SK-N-SH treated with all-trans-retinoic acid at 6 μM for 48 hours (cell line): Measurements from ENCODE around the gene PRKAG1.

Source experiments
- ATAC-seq: fragments of 200-7000 bp; cut with Tn5 transposase; 3 replicates; pipeline ENCODE4 v1.9.1; 2020; ENCODE audit warnings: mild to moderate bottlenecking, moderate library complexity
- BACH2 ChIP-seq: fragments of 250-450 bp; sonication (Bioruptor Pico); IDR thresholded peaks from 2 replicates; pipeline ENCODE4 v1.9.0; 2021; ENCODE audit warnings: mild to moderate bottlenecking, borderline replicate concordance
- CREB5 ChIP-seq: fragments of 250-450 bp; sonication (Bioruptor Pico); IDR thresholded peaks from 2 replicates; pipeline ENCODE4 v1.5.1; 2020; ENCODE audit warnings: low read depth, mild to moderate bottlenecking, moderate library complexity
- CSDC2 ChIP-seq: fragments of 250-450 bp; sonication (Bioruptor Pico); IDR thresholded peaks from 2 replicates; pipeline ENCODE4 v1.5.0; 2020; ENCODE audit warnings: mild to moderate bottlenecking, moderate library complexity
- CSRNP3 ChIP-seq: fragments of 250-450 bp; sonication (Bioruptor Pico); IDR thresholded peaks from 2 replicates; pipeline ENCODE4 v1.5.1; 2021; ENCODE audit warnings: mild to moderate bottlenecking, moderate library complexity
- ESRRG ChIP-seq: fragments of 250-450 bp; sonication (Bioruptor Pico); IDR thresholded peaks from 2 replicates; pipeline ENCODE4 v1.6.1; 2021; ENCODE audit warnings: mild to moderate bottlenecking
- GLIS3 ChIP-seq: fragments of 250-450 bp; sonication (Bioruptor Pico); IDR thresholded peaks from 2 replicates; pipeline ENCODE4 v1.5.0; 2020; ENCODE audit warnings: mild to moderate bottlenecking, moderate library complexity
- OSR1 ChIP-seq: fragments of 250-450 bp; sonication (Bioruptor Pico); IDR thresholded peaks from 2 replicates; pipeline ENCODE4 v1.8.0; 2022; ENCODE audit warnings: moderate library complexity, mild to moderate bottlenecking, inconsistent platforms
- PATZ1 ChIP-seq: fragments of 250-450 bp; sonication (Bioruptor Pico); IDR thresholded peaks from 2 replicates; pipeline ENCODE4 v1.8.0; 2020; ENCODE audit warnings: mild to moderate bottlenecking, moderate library complexity, borderline replicate concordance
- POU6F1 ChIP-seq: fragments of 250-450 bp; sonication (Bioruptor Pico); IDR thresholded peaks from 2 replicates; pipeline ENCODE4 v1.8.0; 2021; ENCODE audit warnings: low read depth, mild to moderate bottlenecking, moderate library complexity, borderline replicate concordance
- PPARA ChIP-seq: fragments of 250-450 bp; sonication (Bioruptor Pico); IDR thresholded peaks from 2 replicates; pipeline ENCODE4 v1.5.0; 2020; ENCODE audit warnings: mild to moderate bottlenecking, borderline replicate concordance
- RARB ChIP-seq: fragments of 250-450 bp; sonication (Bioruptor Pico); IDR thresholded peaks from 2 replicates; pipeline ENCODE4 v1.8.0; 2021; ENCODE audit warnings: mild to moderate bottlenecking, moderate library complexity
- TCF4 ChIP-seq: fragments of 250-450 bp; sonication (Bioruptor Pico); IDR thresholded peaks from 2 replicates; pipeline ENCODE4 v1.8.0; 2021; ENCODE audit warnings: mild to moderate bottlenecking, moderate library complexity, borderline replicate concordance
- TOX ChIP-seq: fragments of 250-450 bp; sonication (Bioruptor Pico); IDR thresholded peaks from 2 replicates; pipeline ENCODE4 v1.8.0; 2021; ENCODE audit warnings: mild to moderate bottlenecking, moderate library complexity, borderline replicate concordance
- TSHZ2 ChIP-seq: fragments of 250-450 bp; sonication (Bioruptor Pico); IDR thresholded peaks from 2 replicates; pipeline ENCODE4 v1.5.0; 2020; ENCODE audit warnings: mild to moderate bottlenecking, moderate library complexity
- ZC3H10 ChIP-seq: fragments of 250-450 bp; sonication (Bioruptor Pico); IDR thresholded peaks from 2 replicates; pipeline ENCODE4 v1.5.1; 2021; ENCODE audit warnings: mild to moderate bottlenecking, moderate library complexity
- ZFP3 ChIP-seq: fragments of 250-450 bp; sonication (Bioruptor Pico); IDR thresholded peaks from 2 replicates; pipeline ENCODE4 v1.5.0; 2020; ENCODE audit warnings: mild to moderate bottlenecking, moderate library complexity
- ZFP30 ChIP-seq: fragments of 450-650 bp; formaldehyde crosslinking; IDR thresholded peaks from 2 replicates; pipeline ENCODE4 v1.5.0; 2022; ENCODE audit warnings: mild to moderate bottlenecking, moderate library complexity
- ZNF565 ChIP-seq: fragments of 450-650 bp; formaldehyde crosslinking; conservative IDR thresholded peaks from 2 replicates; pipeline ENCODE4 v1.5.0; 2020; ENCODE audit warnings: low read depth, mild to moderate bottlenecking, moderate library complexity
- ZNF70 ChIP-seq: fragments of 450-650 bp; formaldehyde crosslinking; IDR thresholded peaks from 2 replicates; pipeline ENCODE4 v1.5.0; 2020; ENCODE audit warnings: mild to moderate bottlenecking, moderate library complexity
- ZNF8 ChIP-seq: fragments of 450-650 bp; formaldehyde crosslinking; IDR thresholded peaks from 2 replicates; pipeline ENCODE4 v1.5.0; 2020; ENCODE audit warnings: mild to moderate bottlenecking, moderate library complexity

PRKAG1 gene

GRCh38 chr12:49026101-49026500 lies 7.5 kb upstream of the PRKAG1 start:
- ATAC-seq = no peak
- TF ChIP-seq PPARA (CRISPR knock-in tag) (no peak), GLIS3 (CRISPR knock-in tag) (no peak), ZNF565 (no peak), RARB (CRISPR knock-in tag) (no peak), CSDC2 (CRISPR knock-in tag) (no peak), ZNF70 (no peak), TCF4 (no peak), CREB5 (CRISPR knock-in tag) (no peak), BACH2 (no peak), TOX (CRISPR knock-in tag) (no peak)

- no peak for TF ChIP-seq ZFP3 (CRISPR knock-in tag)
- no peak for TF ChIP-seq ZNF8
- no peak for TF ChIP-seq ESRRG (CRISPR knock-in tag)
- TF ChIP-seq PPARA (CRISPR knock-in tag) = no peak
- TF ChIP-seq, all 23 proteins: peak for 0
These were observed 6.9 kb upstream of the PRKAG1 start for GRCh38 chr12:49025463-49025862.

GRCh38 chr12:49024543-49024942 lies 6.0 kb upstream of the PRKAG1 start:
- TF ChIP-seq ZC3H10 (CRISPR knock-in tag) = no peak
- no peak for TF ChIP-seq ESRRG (CRISPR knock-in tag)
- TF ChIP-seq PATZ1 (CRISPR knock-in tag) = no peak
- no peak for TF ChIP-seq ZNF565
- no peak for TF ChIP-seq ZFP30 (CRISPR knock-in tag)
- TF ChIP-seq CSDC2 (CRISPR knock-in tag) = no peak
- TF ChIP-seq RARB (CRISPR knock-in tag) = no peak
- TF ChIP-seq CREB5 (CRISPR knock-in tag) = no peak
- TF ChIP-seq ZFP3 (CRISPR knock-in tag) = no peak
- TF ChIP-seq ZNF70 = no peak
- no peak for TF ChIP-seq BACH2
- TF ChIP-seq OSR1 (CRISPR knock-in tag) = no peak
- TF ChIP-seq POU6F1 (CRISPR knock-in tag) = no peak
- no peak for TF ChIP-seq TSHZ2 (CRISPR knock-in tag)
- TF ChIP-seq CSRNP3 = no peak
- ATAC-seq = no peak

More at GRCh38 chr12:49025463-49025862, 6.9 kb upstream of the PRKAG1 start:
- no peak for ATAC-seq
